ENCODE data around the gene RAP2C. TPM values are rescaled to one million over a fixed set of nuclear protein-coding genes. Genes with fewer than 3 reads are reported as not detected.

The RAP2C gene
- total RNA-seq, 1 donor from 2014 or later: 28.0 TPM

DNA sequence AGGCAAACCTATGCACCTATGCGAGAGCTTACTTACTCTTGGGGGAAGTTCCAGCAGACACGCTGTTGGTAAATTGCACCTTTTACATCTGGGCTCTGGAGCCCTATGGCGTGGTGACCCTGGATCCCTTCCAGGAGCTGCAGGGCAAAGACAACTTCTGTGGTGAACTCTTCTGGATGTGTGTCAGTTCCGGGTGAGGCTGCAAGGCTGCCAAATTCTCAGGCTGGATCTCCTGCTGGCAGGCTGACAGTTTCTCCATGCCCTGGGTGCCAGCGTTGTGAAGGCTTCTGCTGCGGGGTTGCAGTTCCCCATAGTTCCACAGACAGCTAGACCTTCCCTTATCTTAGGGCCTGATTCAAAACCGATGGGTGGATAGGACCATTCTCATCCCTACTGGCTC lies 37.9 kb downstream of the RAP2C start:
- Histone ChIP-seq H3K36me3 (ENCODE audit: control insufficient read depth, insufficient read depth, low read length) (no peaks in the 10 kb centered on the region), H3K4me3 (ENCODE audit: low read depth, low read length) (no peak overlapping the region), H3K27me3 (ENCODE audit: control insufficient read depth, insufficient read depth, low read length) (no peaks in the 10 kb centered on the region)
- TF ChIP-seq CTCF (IDR thresholded peaks at IDR 0.05; ENCODE audit: insufficient read depth, low read length, poor library complexity, severe bottlenecking): no peak
- no peak for DNase-seq (ENCODE audit: low read depth)

DNA sequence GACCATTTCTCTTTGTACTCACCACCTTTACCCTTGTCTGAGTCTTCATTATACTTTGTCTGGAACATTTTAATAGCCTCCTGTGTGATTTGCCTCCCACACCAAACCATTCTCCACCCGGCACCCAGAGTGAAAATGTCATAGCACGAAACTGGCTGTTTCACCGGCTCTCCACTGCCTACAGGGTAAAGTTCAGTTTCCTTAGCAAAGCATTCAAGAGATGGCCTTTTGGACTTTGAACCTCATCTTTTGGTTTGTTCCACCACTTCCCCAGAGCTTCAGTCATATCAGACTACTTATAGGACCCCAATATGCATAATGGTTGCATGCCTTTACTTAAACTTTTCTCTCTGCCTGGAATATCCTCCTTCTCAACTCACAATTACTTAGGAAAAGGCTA lies 38.3 kb downstream of the RAP2C start:
- H3K27me3 ChIP-seq (ENCODE audit: control insufficient read depth, insufficient read depth, low read length): no peaks in the 10 kb centered on the region
- DNase-seq (ENCODE audit: low read depth): no peak
- no peaks in the 10 kb centered on the region for H3K36me3 ChIP-seq (ENCODE audit: control insufficient read depth, insufficient read depth, low read length)
- TF ChIP-seq CTCF (IDR thresholded peaks at IDR 0.05; ENCODE audit: insufficient read depth, low read length, poor library complexity, severe bottlenecking): no peak
- H3K4me3 ChIP-seq (ENCODE audit: low read depth, low read length): no peak overlapping the region

DNA sequence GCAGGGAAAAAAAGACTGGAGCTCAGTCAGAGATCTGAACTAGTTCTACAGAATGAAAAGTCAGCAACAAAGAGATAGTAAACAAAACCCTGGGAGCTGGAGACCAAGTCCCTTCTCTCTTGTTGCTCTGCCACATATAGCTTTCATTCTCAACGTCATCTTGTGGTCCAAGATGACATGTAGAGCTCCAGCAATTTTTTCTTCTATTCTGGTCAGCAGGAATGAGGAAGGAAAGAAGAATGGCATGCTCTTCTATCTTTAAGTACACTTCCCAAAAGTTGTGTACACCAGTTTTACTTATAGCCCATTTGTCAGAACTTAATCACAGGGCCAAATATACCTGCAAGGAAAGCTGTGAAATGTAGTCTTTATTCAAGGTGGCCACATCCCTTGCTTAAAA lies 45.6 kb downstream of the RAP2C start:
- Histone ChIP-seq H3K4me3 (ENCODE audit: low read depth, low read length) (no peak overlapping the region), H3K36me3 (ENCODE audit: control insufficient read depth, insufficient read depth, low read length) (no peaks in the 10 kb centered on the region), H3K27me3 (ENCODE audit: control insufficient read depth, insufficient read depth, low read length) (no peaks in the 10 kb centered on the region)
- no peak for TF ChIP-seq CTCF (IDR thresholded peaks at IDR 0.05; ENCODE audit: insufficient read depth, low read length, poor library complexity, severe bottlenecking)
- no peak for DNase-seq (ENCODE audit: low read depth)

GRCh38 chrX:132171881-132172280 lies 47.4 kb downstream of the RAP2C start:
- Histone ChIP-seq H3K27me3 (ENCODE audit: control insufficient read depth, insufficient read depth, low read length) (no peaks in the 10 kb centered on the region), H3K36me3 (ENCODE audit: control insufficient read depth, insufficient read depth, low read length) (no peaks in the 10 kb centered on the region), H3K4me3 (ENCODE audit: low read depth, low read length) (no peak overlapping the region)
- TF ChIP-seq CTCF (IDR thresholded peaks at IDR 0.05; ENCODE audit: insufficient read depth, low read length, poor library complexity, severe bottlenecking): no peak
- no peak for DNase-seq (ENCODE audit: low read depth)

DNA sequence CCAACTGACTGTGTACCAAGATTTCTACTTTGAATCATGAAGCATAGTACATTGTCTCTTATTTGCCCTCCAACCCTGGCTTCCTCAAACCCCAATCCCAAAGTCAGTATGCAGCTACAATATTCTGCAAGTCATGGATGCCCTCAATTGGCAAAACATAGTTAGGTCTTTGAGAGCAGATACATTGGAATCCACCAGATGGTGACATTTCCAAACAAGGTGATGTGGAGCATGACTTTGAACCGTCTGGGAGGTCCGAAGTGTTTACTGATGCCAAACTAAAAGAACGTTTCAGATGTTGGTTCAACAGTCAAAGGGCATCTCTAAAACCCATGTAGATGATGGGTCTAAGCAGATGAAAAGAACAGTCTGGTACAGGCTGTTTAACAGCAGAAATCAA lies 47.8 kb downstream of the RAP2C start:
- no peak overlapping the region for H3K4me3 ChIP-seq (ENCODE audit: low read depth, low read length)
- H3K27me3 ChIP-seq (ENCODE audit: control insufficient read depth, insufficient read depth, low read length): no peaks in the 10 kb centered on the region
- H3K36me3 ChIP-seq (ENCODE audit: control insufficient read depth, insufficient read depth, low read length): no peaks in the 10 kb centered on the region
- no peak for DNase-seq (ENCODE audit: low read depth)
- TF ChIP-seq CTCF (IDR thresholded peaks at IDR 0.05; ENCODE audit: insufficient read depth, low read length, poor library complexity, severe bottlenecking): no peak

DNA sequence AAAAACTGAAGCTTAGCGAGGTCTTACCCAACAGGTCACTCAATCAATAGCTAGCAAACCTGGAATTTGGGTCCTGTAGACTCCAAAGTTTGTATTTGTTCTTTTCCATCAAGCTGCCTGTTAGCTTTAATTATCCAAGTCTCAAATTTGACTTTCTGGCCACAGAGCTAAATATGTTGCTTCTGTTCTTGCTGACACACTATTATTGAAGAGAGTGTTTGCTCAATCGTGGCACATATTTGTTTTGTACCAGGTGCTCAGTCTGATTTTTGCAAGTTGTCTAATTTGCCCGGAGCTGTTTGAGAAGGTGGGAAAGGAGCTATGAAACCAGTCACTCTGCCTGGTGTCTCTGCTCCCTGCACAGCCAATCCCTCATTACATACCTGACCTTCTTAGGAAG lies 49.7 kb downstream of the RAP2C start:
- Histone ChIP-seq H3K36me3 (ENCODE audit: control insufficient read depth, insufficient read depth, low read length) (no peaks in the 10 kb centered on the region), H3K27me3 (ENCODE audit: control insufficient read depth, insufficient read depth, low read length) (no peaks in the 10 kb centered on the region), H3K4me3 (ENCODE audit: low read depth, low read length) (no peak overlapping the region)
- TF ChIP-seq CTCF (IDR thresholded peaks at IDR 0.05; ENCODE audit: insufficient read depth, low read length, poor library complexity, severe bottlenecking): no peak
- no peak for DNase-seq (ENCODE audit: low read depth)

Measured in kidney epithelial cell (primary cell).